Measurements from ENCODE around the gene TMCC2. TPM values are rescaled to one million over a fixed set of nuclear protein-coding genes. Genes with fewer than 3 reads are reported as not detected.

The TMCC2 gene
- polyA plus RNA-seq, 3 donors from 2014 or later, result 0.50 to 1.1 TPM; not detected in 1

DNA sequence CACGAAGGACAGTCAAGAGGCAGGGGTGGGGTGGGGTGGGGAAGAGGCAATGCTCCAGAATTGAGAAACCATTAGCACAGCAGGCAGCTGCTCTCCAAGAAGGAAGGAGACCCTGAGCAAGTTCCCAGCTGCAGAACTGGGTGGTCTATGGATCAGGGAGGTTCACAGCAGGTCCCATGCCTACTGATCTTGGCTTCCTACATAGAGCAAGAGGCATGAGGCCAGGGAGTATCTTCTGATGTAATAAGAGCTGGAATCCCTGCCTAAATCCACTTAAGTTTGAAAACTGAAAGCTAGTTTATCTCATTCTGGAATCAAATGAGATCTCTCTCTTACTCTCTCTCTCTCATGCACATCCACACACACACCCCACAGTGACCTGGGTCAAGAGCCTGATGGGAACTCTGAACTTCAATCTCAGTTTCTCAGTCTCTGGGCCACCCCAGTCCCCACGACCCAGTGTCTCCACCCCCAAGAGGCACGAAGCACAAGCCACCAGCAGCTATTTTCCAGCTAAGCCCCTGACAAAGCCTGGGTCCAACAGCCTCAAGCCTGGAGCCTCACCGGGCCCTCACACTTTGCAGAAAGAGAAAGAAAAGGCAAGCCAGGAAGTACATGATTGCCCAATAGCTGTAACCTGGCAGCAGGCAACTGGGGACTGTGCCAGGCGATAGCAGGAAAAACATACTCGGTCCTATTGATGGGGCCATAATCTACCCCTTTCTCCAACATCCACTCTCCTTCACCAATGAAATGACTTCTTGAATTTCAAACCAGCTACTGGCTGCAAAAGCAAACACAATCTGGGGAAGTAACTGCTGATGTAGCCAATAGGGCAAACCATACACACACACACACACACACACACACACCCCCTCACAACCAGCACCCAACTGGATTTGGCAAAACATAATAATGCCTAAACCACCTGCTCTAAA lies 91.6 kb downstream of the TMCC2 start:
- H3K27ac Mint-ChIP-seq, result peak overlapping the region; percentile 90 to 98 (median 95)
- peak overlapping the region; percentile 95 to 100 (median 99) for H3K4me3 Mint-ChIP-seq
- peaks cover 0 to 7% (median 3%) of the 10 kb centered on the region in 3 donors for H3K36me3 Mint-ChIP-seq
- peaks cover 2 to 5% (median 3%) of the 10 kb centered on the region in 3 donors for H3K27me3 Mint-ChIP-seq (ENCODE audit: low read depth in 3 of 3)
- H3K9me3 Mint-ChIP-seq, result peaks cover 0 to 2% (median 0%) of the 10 kb centered on the region in 6 donors
- peak; percentile 43 to 49 (median 49) for DNase-seq
- H3K4me1 Mint-ChIP-seq, result peaks cover 72 to 86% of the 10 kb centered on the region in 2 donors

DNA sequence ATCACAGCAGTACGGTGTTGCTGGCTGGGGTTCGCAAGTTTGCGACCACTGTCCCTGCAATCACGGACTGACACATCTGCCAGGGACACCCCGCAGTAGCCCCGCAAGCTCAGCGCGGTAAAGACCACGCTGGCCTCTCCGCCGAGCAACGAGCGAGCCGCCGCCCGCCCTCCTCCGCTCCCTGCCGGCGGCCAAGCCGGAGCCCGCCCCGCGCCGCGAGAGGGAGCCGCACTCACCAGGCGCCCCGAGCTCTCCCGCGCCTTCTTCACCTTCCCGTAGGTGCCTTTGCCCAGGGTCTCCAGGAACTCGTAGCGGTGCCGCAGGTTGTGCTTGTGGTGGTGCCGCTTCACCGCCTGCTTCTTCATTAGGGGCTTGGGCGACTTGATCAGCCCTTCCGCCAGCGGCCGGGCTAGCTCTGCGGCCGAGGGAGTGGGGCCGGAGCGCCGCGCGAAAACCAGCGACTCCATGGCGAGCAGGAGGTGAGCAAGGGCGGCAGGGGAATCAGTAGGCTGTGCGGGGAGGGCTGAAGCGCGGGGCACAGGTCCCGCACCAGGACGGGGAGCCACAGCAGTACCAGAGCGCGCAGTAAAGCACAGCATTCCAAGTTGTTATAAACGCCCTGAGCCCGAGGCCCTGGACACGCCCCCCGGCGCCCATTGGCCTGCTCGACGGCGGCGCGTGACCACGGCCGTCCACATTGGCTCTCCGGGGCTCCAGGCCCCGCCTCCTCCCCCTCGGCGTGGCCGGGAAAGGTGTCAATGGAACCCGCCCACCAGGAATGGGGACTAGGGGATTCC lies 93.6 kb downstream of the TMCC2 start, which contains the start of gene NUAK2:
NUAK2 (minus strand) TSS at position 584 of the 797 bp plus-strand sequence; CDS start at position 467, 117 bp downstream.
- H3K4me1 Mint-ChIP-seq, result peaks cover 65 to 79% of the 10 kb centered on the region in 2 donors
- H3K9me3 Mint-ChIP-seq, result peaks cover 0 to 2% (median 0%) of the 10 kb centered on the region in 6 donors
- peak within 1 kb of the TSS; percentile 95 to 100 (median 99) for H3K4me3 Mint-ChIP-seq
- H3K27me3 Mint-ChIP-seq (ENCODE audit: low read depth in 3 of 3), result peaks cover 2 to 3% (median 3%) of the 10 kb centered on the region in 3 donors
- peak within 1 kb of the TSS; percentile 90 to 96 (median 94) for H3K27ac Mint-ChIP-seq
- peak; percentile 78 to 82 (median 80) for DNase-seq
- peaks cover 0 to 7% (median 3%) of the 10 kb centered on the region in 3 donors for H3K36me3 Mint-ChIP-seq

DNA sequence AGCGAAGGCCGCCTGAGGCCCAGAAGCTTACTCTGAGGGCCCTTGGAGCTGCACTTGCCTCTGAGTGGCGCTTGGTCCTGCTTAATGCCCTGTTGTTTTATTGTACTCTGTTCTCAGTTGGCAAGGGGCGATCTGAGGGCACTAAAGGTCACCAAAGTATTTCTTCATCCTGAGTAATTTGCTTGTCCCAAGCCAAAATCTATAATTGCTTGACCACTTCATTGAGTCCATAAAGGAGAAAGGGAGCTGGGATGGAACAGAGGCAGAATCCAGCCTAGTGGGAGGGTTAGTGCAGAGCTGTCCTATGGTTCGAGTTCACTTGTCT lies 94.2 kb downstream of the TMCC2 start:
- Mint-ChIP-seq H3K4me3 (peak overlapping the region; percentile 95 to 100 (median 99)), H3K9me3 (peaks cover 0 to 2% (median 0%) of the 10 kb centered on the region in 6 donors), H3K27me3 (ENCODE audit: low read depth in 3 of 3) (peaks cover 3 to 4% (median 3%) of the 10 kb centered on the region in 3 donors), H3K4me1 (peaks cover 59 to 74% of the 10 kb centered on the region in 2 donors), H3K27ac (peak overlapping the region; percentile 57 to 90 (median 74)), H3K36me3 (peaks cover 0 to 7% (median 3%) of the 10 kb centered on the region in 3 donors)
- DNase-seq, result no peak

Other genes starting within 250 kb of the TMCC2 start
- not detected for gene CNTN2, start 184.7 kb upstream of the TMCC2 start, polyA plus RNA-seq
- under 1 TPM; 0.24 to 0.79 (median 0.40) TPM for gene TMEM81, start 143.5 kb upstream of the TMCC2 start, polyA plus RNA-seq
- 10 to 100 TPM; 11.2 to 20.1 (median 15.5) TPM for gene RBBP5, start 106.0 kb upstream of the TMCC2 start, polyA plus RNA-seq
- 1 to 10 TPM; 2.9 to 8.3 (median 3.6) TPM for gene DSTYK, start 16.2 kb upstream of the TMCC2 start, polyA plus RNA-seq
- 10 to 100 TPM in 1 of 3 donors, 1 to 10 TPM in 2; 6.3 to 26.4 (median 6.6) TPM for gene NUAK2, start 93.8 kb downstream of the TMCC2 start, polyA plus RNA-seq
- not detected for gene KLHDC8A, start 129.0 kb downstream of the TMCC2 start, polyA plus RNA-seq
- gene LEMD1, start 194.1 kb downstream of the TMCC2 start, polyA plus RNA-seq, result not detected
- gene BLACAT1, start 228.1 kb downstream of the TMCC2 start, polyA plus RNA-seq, result not detected